Neuronal stem cell (in vitro differentiated cells): ENCODE data around the gene ABCC9.

Experiments used
- DNase-seq: peaks from one replicate; pipeline ENCODE4 v3.0.0-alpha.2; 2013; ENCODE audit warnings: low spot score
- H2AFZ ChIP-seq: one replicate; pipeline ENCODE4 v1.6.1; 2013; ENCODE audit warnings: mild to moderate bottlenecking, low read length, inconsistent platforms
- H2AK5ac ChIP-seq: 2 replicates; pipeline ENCODE4 v1.6.1; 2013; ENCODE audit warnings: low read depth, mild to moderate bottlenecking, inconsistent platforms, low read length, moderate library complexity, mixed read lengths
- H2BK120ac ChIP-seq: 2 replicates; pipeline ENCODE4 v1.6.1; 2013; ENCODE audit warnings: low read depth, mild to moderate bottlenecking, inconsistent platforms, low read length, moderate library complexity, mixed read lengths
- H2BK12ac ChIP-seq: one replicate; pipeline ENCODE4 v1.6.1; 2013; ENCODE audit warnings: low read length, inconsistent platforms
- H2BK15ac ChIP-seq: 2 replicates; pipeline ENCODE4 v1.6.1; 2013; ENCODE audit warnings: mild to moderate bottlenecking, low read length, inconsistent platforms, mixed read lengths
- H2BK5ac ChIP-seq: one replicate; pipeline ENCODE4 v1.6.1; 2013; ENCODE audit warnings: inconsistent platforms, mild to moderate bottlenecking, low read length, moderate library complexity
- H3K14ac ChIP-seq: one replicate; pipeline ENCODE4 v1.6.1; 2013; ENCODE audit warnings: low read length, inconsistent platforms
- H3K18ac ChIP-seq: 2 replicates; pipeline ENCODE4 v1.6.1; 2013; ENCODE audit warnings: low read length, inconsistent platforms
- H3K23ac ChIP-seq: 2 replicates; pipeline ENCODE4 v1.6.1; 2013; ENCODE audit warnings: low read depth, mild to moderate bottlenecking, mixed read lengths, low read length, inconsistent platforms; ENCODE audit not compliant: poor library complexity
- H3K27ac ChIP-seq: replicated peaks from 3 replicates; pipeline ENCODE4 v1.5.1; 2013; ENCODE audit warnings: low read length, inconsistent platforms
- H3K27me3 ChIP-seq, 3 experiments: 2 replicates each; pipeline ENCODE4 v1.6.1; 2013; ENCODE audit warnings: low read length in 3 of 3, mild to moderate bottlenecking in 2 of 3, inconsistent platforms in 1 of 3, low read depth in 1 of 3, mixed read lengths in 1 of 3, moderate library complexity in 1 of 3; ENCODE audit not compliant: control insufficient read depth in 3 of 3, insufficient read depth in 3 of 3
- H3K36me3 ChIP-seq, 2 donors: replicated peaks in 1 of 2; 2 replicates each; pipeline ENCODE4 v1.6.1; 2013; ENCODE audit warnings: low read length in 2 of 2; ENCODE audit not compliant: control insufficient read depth in 2 of 2, insufficient read depth in 2 of 2
- H3K4ac ChIP-seq: 2 replicates; pipeline ENCODE4 v1.6.1; 2013; ENCODE audit warnings: inconsistent platforms, mild to moderate bottlenecking, low read length, moderate library complexity
- H3K4me1 ChIP-seq, 2 donors: 1 replicate in 1 of 2; 2 replicates in 1 of 2; pipeline ENCODE4 v1.6.1; 2013; ENCODE audit warnings: low read length in 2 of 2, low read depth in 1 of 2; ENCODE audit not compliant: control insufficient read depth in 2 of 2, insufficient read depth in 1 of 2
- H3K4me2 ChIP-seq: one replicate; pipeline ENCODE4 v1.6.1; 2013; ENCODE audit warnings: mild to moderate bottlenecking, low read length, inconsistent platforms; ENCODE audit not compliant: insufficient read depth, poor library complexity, severe bottlenecking
- H3K4me3 ChIP-seq, 2 donors: 2 replicates each; pipeline ENCODE4 v1.5.1; 2013; ENCODE audit warnings: low read length in 2 of 2, mild to moderate bottlenecking in 2 of 2, inconsistent platforms in 1 of 2, moderate library complexity in 1 of 2
- H3K79me1 ChIP-seq: one replicate; pipeline ENCODE4 v1.6.1; 2013; ENCODE audit warnings: low read depth, mild to moderate bottlenecking, inconsistent platforms, low read length, moderate library complexity
- H3K9ac ChIP-seq: one replicate; pipeline ENCODE4 v1.6.1; 2013; ENCODE audit warnings: mild to moderate bottlenecking, low read depth, low read length, inconsistent platforms; ENCODE audit not compliant: poor library complexity
- H3K9me3 ChIP-seq, 2 donors: replicated peaks in 1 of 2; 2 replicates each; pipeline versions ENCODE3 to v1.6.1; 2013; ENCODE audit warnings: low read length in 2 of 2, mild to moderate bottlenecking in 2 of 2, inconsistent platforms in 1 of 2, low read depth in 1 of 2, mixed read lengths in 1 of 2, moderate library complexity in 1 of 2; ENCODE audit not compliant: control insufficient read depth in 2 of 2, insufficient read depth in 1 of 2
- H4K8ac ChIP-seq: one replicate; pipeline ENCODE4 v1.6.1; 2013; ENCODE audit warnings: low read depth, mild to moderate bottlenecking, inconsistent platforms, low read length, moderate library complexity
- H4K91ac ChIP-seq: one replicate; pipeline ENCODE4 v1.6.1; 2013; ENCODE audit warnings: low read length, low read depth, mild to moderate bottlenecking, inconsistent platforms; ENCODE audit not compliant: poor library complexity
- WGBS, 2 donors: extraction: QIAGEN DNeasy Blood & Tissue Kit; methylation state at CpG; one replicate each; pipeline ENCODE4 v1.1.7; 2013; ENCODE audit warnings: missing lambda C conversion rate in 2 of 2, mixed read lengths in 1 of 2; ENCODE audit not compliant: insufficient read length in 2 of 2, insufficient replicate concordance in 1 of 2; ENCODE audit errors: extremely low coverage in 2 of 2; 5-methylcytosine and 5-hydroxymethylcytosine counted together

Gene ABCC9

GRCh38 chr12:21837847-21838246 lies 103.4 kb downstream of the ABCC9 start:
- no peak overlapping the region for H2BK15ac ChIP-seq
- no peak overlapping the region for H3K14ac ChIP-seq
- WGBS, 2 donors, result no CpG with 5 or more reads among the region's 2 CpGs
- no peak overlapping the region for H3K4me2 ChIP-seq
- H3K9me3 ChIP-seq, result no peaks in the 10 kb centered on the region
- no peak overlapping the region for H2AFZ ChIP-seq
- DNase-seq, result no peak
- no peaks in the 10 kb centered on the region for H3K4me1 ChIP-seq
- H3K4ac ChIP-seq, result no peak overlapping the region
- H3K27me3 ChIP-seq, result no peaks in the 10 kb centered on the region
- H3K23ac ChIP-seq, result no peak overlapping the region
- H2BK120ac ChIP-seq, result no peak overlapping the region
- H4K8ac ChIP-seq, result no peak overlapping the region
- no peak overlapping the region for H3K9ac ChIP-seq
- no peak overlapping the region for H2AK5ac ChIP-seq
- H4K91ac ChIP-seq, result no peak overlapping the region
- no peak overlapping the region for H2BK12ac ChIP-seq
- H3K4me3 ChIP-seq, result no peak overlapping the region
- H3K18ac ChIP-seq, result no peak overlapping the region
- H3K27ac ChIP-seq, result no peak overlapping the region
- H3K79me1 ChIP-seq, result no peaks in the 10 kb centered on the region
- H2BK5ac ChIP-seq, result no peak overlapping the region
- H3K36me3 ChIP-seq, result peaks cover 0 to 4% of the 10 kb centered on the region in 2 donors

GRCh38 chr12:21831791-21832344 lies 109.4 kb downstream of the ABCC9 start:
- H3K23ac ChIP-seq, result no peak overlapping the region
- H3K36me3 ChIP-seq, result peaks cover 0 to 5% of the 10 kb centered on the region in 2 donors
- no CpG with 5 or more reads among the region's 4 CpGs for WGBS, 2 donors

GRCh38 chr12:21828779-21829178 lies 112.4 kb downstream of the ABCC9 start:
- Histone ChIP-seq H2BK15ac (no peak overlapping the region), H3K27me3 (no peaks in the 10 kb centered on the region), H3K18ac (no peak overlapping the region), H3K79me1 (no peaks in the 10 kb centered on the region), H2BK5ac (no peak overlapping the region), H4K8ac (no peak overlapping the region), H2AK5ac (no peak overlapping the region), H3K4me2 (no peak overlapping the region), H4K91ac (no peak overlapping the region), H3K4me1 (no peaks in the 10 kb centered on the region), H3K36me3 (peaks cover 0 to 5% of the 10 kb centered on the region in 2 donors), H3K23ac (no peak overlapping the region), H2BK120ac (no peak overlapping the region), H2BK12ac (no peak overlapping the region), H3K9me3 (no peaks in the 10 kb centered on the region), H3K14ac (no peak overlapping the region), H3K4ac (no peak overlapping the region), H3K9ac (no peak overlapping the region), H3K27ac (no peak overlapping the region), H3K4me3 (no peak overlapping the region), H2AFZ (no peak overlapping the region)
- no peak for DNase-seq
- no CpG with 5 or more reads among the region's 8 CpGs for WGBS, 2 donors

More at GRCh38 chr12:21831791-21832344, 109.4 kb downstream of the ABCC9 start:
- DNase-seq, result no peak
- Histone ChIP-seq H3K4me1 (no peaks in the 10 kb centered on the region), H3K9me3 (no peaks in the 10 kb centered on the region), H3K9ac (no peak overlapping the region), H3K4ac (no peak overlapping the region), H2AK5ac (no peak overlapping the region), H4K91ac (no peak overlapping the region), H2BK5ac (no peak overlapping the region), H2BK120ac (no peak overlapping the region), H3K27me3 (no peaks in the 10 kb centered on the region), H3K79me1 (no peaks in the 10 kb centered on the region), H2AFZ (no peak overlapping the region), H4K8ac (no peak overlapping the region), H3K4me2 (no peak overlapping the region), H3K4me3 (no peak overlapping the region), H3K18ac (no peak overlapping the region), H3K27ac (no peak overlapping the region), H2BK12ac (no peak overlapping the region), H2BK15ac (no peak overlapping the region), H3K14ac (no peak overlapping the region)

- no peaks in the 10 kb centered on the region for H3K9me3 ChIP-seq
- H3K4me1 ChIP-seq, result no peaks in the 10 kb centered on the region
Observed at GRCh38 chr12:21828136-21828775, 113.0 kb downstream of the ABCC9 start.

More at GRCh38 chr12:21828136-21828775, 113.0 kb downstream of the ABCC9 start:
- Histone ChIP-seq H3K36me3 (peaks cover 0 to 5% of the 10 kb centered on the region in 2 donors), H3K79me1 (no peaks in the 10 kb centered on the region), H3K18ac (no peak overlapping the region), H3K14ac (no peak overlapping the region), H2BK120ac (no peak overlapping the region), H3K27ac (no peak overlapping the region), H3K4ac (no peak overlapping the region), H3K4me3 (no peak overlapping the region), H2AFZ (no peak overlapping the region), H4K8ac (no peak overlapping the region), H2BK5ac (no peak overlapping the region), H2BK12ac (no peak overlapping the region), H4K91ac (no peak overlapping the region), H2AK5ac (no peak overlapping the region), H3K23ac (no peak overlapping the region), H3K9ac (no peak overlapping the region), H3K27me3 (no peaks in the 10 kb centered on the region), H3K4me2 (no peak overlapping the region), H2BK15ac (no peak overlapping the region)
- no peak for DNase-seq
- no CpG with 5 or more reads among the region's 4 CpGs for WGBS, 2 donors
